Progenitor cell of endocrine pancreas (in vitro differentiated cells): ENCODE results near the gene AGT. TPM values are rescaled to one million over a fixed set of nuclear protein-coding genes. Genes with fewer than 3 reads are reported as not detected.

Experiments used
- DNase-seq: peaks from one replicate; pipeline ENCODE4 v3.0.0; 2021; ENCODE audit warnings: low spot score; ENCODE audit not compliant: unreplicated experiment
- H3K27ac Mint-ChIP-seq: 2 replicates; pipeline ENCODE4 v1.8.0; 2021; ENCODE audit warnings: mild to moderate bottlenecking, moderate library complexity, mixed read lengths
- H3K27me3 Mint-ChIP-seq: 2 replicates; pipeline ENCODE4 v1.8.0; 2021; ENCODE audit warnings: mixed read lengths
- H3K36me3 Mint-ChIP-seq: 2 replicates; pipeline ENCODE4 v1.8.0; 2022; ENCODE audit warnings: mixed read lengths; ENCODE audit not compliant: insufficient read depth
- H3K4me1 Mint-ChIP-seq: 2 replicates; pipeline ENCODE4 v1.8.0; 2021; ENCODE audit warnings: low read depth, mixed read lengths
- H3K4me3 Mint-ChIP-seq: 2 replicates; pipeline ENCODE4 v1.8.0; 2021; ENCODE audit warnings: low read depth, mild to moderate bottlenecking, moderate library complexity, mixed read lengths
- H3K9me3 Mint-ChIP-seq: 2 replicates; pipeline ENCODE4 v1.8.0; 2021; ENCODE audit warnings: low read depth, mixed read lengths
- total RNA-seq: library from RNA; stranded (reverse); gene quantifications from 2 replicates; pipeline ENCODE4 v1.2.1, GENCODE V29; 2021
- TF ChIP-seq, protein P1 (sequence below): fragments of 200-600 bp; sonication (generic); IDR thresholded peaks from one replicate; pipeline ENCODE4 v1.5.0; 2021; ENCODE audit warnings: antibody characterized with exemption, mild to moderate bottlenecking; ENCODE audit not compliant: unreplicated experiment

Gene AGT
- total RNA-seq, 1 donor from 2014 or later, result 12.5 TPM

DNA sequence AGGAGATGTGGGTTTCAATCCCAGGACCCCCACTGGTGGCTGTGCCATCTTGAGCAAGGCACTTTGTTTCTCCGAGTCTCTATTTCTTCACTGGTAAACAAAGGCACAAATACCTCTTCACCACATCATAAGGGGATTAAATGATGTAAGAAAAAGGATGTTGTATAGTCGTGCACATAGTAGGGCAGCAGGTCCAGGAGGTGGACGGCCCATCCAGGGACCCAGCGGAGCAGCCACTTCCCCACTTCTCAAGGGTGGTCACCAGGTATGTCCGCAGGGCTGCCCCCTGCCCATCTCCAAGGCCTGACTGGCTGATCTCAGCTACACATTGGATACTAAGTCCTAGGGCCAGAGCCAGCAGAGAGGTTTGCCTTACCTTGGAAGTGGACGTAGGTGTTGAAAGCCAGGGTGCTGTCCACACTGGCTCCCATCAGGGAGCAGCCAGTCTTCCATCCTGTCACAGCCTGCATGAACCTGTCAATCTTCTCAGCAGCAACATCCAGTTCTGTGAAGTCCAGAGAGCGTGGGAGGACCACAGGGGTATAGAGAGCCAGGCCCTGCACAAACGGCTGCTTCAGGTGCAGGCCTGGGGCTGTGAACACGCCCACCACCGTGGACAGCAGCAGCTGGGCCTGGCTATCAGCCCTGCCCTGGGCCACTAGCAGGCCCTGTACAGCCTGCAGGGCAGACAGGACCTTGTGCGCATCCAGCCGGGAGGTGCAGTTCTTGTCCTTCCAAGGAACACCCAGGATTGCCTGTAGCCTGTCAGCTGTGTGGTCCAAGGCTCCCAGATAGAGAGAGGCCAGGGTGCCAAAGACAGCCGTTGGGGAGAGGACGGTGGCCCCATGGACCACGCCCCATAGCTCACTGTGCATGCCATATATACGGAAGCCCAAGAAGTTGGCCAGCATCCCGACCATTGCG is 4.0 kb downstream of the AGT start:
- peaks cover 17% of the 10 kb centered on the region for H3K4me1 Mint-ChIP-seq
- DNase-seq, result no peak
- H3K4me3 Mint-ChIP-seq, result no peak overlapping the region
- H3K36me3 Mint-ChIP-seq, result no peaks in the 10 kb centered on the region
- TF ChIP-seq, protein P1, sequence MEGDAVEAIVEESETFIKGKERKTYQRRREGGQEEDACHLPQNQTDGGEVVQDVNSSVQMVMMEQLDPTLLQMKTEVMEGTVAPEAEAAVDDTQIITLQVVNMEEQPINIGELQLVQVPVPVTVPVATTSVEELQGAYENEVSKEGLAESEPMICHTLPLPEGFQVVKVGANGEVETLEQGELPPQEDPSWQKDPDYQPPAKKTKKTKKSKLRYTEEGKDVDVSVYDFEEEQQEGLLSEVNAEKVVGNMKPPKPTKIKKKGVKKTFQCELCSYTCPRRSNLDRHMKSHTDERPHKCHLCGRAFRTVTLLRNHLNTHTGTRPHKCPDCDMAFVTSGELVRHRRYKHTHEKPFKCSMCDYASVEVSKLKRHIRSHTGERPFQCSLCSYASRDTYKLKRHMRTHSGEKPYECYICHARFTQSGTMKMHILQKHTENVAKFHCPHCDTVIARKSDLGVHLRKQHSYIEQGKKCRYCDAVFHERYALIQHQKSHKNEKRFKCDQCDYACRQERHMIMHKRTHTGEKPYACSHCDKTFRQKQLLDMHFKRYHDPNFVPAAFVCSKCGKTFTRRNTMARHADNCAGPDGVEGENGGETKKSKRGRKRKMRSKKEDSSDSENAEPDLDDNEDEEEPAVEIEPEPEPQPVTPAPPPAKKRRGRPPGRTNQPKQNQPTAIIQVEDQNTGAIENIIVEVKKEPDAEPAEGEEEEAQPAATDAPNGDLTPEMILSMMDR, result no peak
- H3K27ac Mint-ChIP-seq, result no peak overlapping the region
- H3K27me3 Mint-ChIP-seq, result no peaks in the 10 kb centered on the region
- H3K9me3 Mint-ChIP-seq, result no peaks in the 10 kb centered on the region

DNA sequence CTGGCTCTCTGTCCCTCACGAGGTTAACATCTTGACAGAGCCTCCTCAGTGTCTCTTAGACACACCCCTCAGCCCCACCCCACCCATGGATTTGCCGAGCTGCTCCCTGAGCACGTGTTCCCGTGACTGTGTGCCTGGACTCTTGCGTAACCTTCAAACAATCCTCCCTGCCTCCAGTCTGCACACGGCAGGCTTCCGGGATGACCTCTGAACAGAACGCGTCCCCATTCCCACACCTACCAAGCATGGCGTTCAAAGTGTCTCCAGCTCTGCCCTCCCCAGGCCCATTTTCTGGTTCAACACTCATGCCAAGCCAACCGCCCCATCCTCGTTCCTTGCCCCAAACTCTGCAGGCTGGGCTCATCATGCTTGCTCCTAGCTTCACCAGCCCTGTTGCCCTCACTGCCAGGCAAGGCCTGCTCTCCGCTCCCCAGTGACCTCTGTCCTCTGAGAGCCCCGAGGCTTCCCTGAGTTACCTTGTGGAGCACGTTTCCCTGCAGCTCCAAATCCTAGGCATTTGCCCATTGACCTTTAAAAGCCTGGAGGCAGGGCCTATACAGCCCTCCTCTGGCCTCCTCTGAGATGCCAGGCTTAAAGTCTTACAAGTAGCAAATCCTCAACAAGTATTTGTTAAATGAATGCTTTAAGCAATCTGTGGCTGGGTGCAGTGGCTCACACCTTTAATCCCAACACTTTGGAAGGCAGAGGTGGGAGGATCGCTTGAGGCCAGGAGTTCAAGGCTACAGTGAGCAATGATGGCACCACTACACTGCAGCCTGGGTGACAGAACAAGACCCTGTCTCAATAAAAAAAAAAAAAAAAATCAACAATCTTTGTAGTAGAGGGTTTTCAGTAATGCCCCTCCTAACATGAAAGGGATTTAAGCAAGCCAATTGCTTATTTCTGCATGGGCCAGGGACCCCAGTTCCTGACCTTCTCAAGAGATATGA is 5.0 kb downstream of the AGT start:
- Mint-ChIP-seq H3K27me3 (no peaks in the 10 kb centered on the region), H3K27ac (no peak overlapping the region), H3K4me3 (no peak overlapping the region), H3K4me1 (peaks cover 7% of the 10 kb centered on the region), H3K9me3 (no peaks in the 10 kb centered on the region), H3K36me3 (no peaks in the 10 kb centered on the region)
- TF ChIP-seq, protein P1, result no peak
- no peak for DNase-seq

DNA sequence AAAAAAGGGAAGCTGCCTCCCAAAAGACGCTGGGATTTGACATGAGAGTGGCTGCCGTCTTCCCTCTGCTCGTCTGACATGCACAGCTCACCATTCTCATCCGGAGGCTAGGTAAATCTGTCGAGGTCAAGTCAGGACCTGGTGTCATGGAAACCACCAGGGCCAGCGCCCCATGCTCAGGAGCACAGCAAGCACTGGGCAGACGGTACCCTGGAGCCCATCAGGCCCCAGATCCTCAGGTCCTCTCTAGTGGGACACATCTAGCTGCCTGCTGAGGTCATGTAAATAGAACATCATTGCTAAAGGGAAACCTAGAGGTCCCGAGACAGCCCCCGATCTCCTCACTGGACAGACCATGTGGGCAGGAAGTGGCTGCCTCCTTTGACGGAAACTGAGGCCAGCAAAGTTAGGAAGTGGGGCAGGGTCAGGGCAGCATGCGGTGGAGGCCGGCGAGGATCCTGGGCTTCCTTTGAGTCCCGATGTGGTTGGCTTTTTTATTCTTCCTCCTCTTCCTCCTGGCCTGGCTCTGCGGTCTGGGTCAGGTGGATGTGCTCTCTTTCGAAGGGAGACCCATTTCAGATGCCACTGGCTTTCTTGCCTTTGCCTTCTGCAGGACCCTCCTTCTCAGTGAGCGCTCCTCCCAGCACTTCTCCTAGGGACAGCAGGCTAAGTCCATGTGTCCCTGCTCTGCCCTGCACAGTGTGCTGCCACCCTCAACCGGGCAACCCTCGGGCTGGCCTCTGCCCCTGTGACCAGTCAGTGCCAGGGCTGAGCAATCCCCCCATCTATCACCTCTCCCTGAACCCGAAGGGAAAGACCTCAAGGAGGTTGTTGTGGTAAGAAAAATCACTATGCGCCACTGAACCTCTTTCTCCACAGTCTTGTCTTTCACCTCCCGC is 5.9 kb downstream of the AGT start:
- no peak for DNase-seq
- Mint-ChIP-seq H3K4me3 (no peak overlapping the region), H3K27me3 (no peaks in the 10 kb centered on the region), H3K4me1 (peaks cover 5% of the 10 kb centered on the region), H3K27ac (no peak overlapping the region), H3K9me3 (no peaks in the 10 kb centered on the region), H3K36me3 (no peaks in the 10 kb centered on the region)
- TF ChIP-seq, protein P1, result no peak

DNA sequence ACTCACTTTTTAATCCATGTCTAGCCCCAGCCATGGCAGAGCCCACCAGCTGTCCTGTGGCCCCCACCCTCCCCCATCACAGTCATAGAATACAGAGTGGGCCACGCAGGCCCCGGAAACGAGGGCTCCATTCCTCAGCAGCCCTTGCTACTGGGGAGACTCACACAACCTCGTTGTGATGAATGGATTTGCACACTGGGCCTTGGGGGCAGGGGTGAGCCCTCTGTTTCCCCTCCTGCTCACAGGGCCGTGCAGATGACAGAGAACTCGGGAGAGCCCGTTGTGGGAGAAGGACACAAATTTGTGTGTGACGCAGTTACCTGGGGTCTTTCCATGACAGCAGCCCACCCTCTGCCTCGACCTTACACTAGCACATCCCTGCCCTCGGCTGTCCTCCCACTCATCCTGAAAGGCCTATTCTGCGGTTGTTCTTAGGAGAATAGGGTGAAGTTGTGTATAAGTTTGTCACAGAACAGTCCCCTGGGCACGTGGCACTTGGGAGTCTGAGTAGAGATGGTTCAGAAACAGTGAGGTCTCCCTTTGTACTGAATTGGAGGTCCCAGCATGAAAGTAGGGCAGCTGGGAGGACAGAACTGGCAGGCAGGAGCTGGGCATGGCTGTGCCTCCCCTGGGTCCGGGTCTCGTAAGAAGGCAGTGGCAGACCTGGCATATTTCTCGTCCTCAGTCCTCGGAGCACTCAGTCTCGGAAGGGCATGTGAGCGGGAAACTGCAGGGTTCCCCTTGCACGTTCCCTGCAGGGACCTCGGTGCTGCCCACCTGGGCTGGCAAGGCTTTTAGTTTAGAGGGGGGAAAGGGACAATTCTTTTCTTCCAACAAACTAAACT is 6.8 kb downstream of the AGT start:
- DNase-seq, result no peak
- peaks cover 10% of the 10 kb centered on the region for H3K4me1 Mint-ChIP-seq
- no peaks in the 10 kb centered on the region for H3K27me3 Mint-ChIP-seq
- H3K36me3 Mint-ChIP-seq, result no peaks in the 10 kb centered on the region
- no peak overlapping the region for H3K4me3 Mint-ChIP-seq
- TF ChIP-seq, protein P1, result no peak
- H3K9me3 Mint-ChIP-seq, result no peaks in the 10 kb centered on the region
- no peak overlapping the region for H3K27ac Mint-ChIP-seq
